Omental fat pad (tissue), 4 donors: ENCODE measurements around the gene PXMP4. TPM values are rescaled to one million over a fixed set of nuclear protein-coding genes. Genes with fewer than 3 reads are reported as not detected.

ENCODE experiments used
- ATAC-seq: fragments of 150-250 bp; one replicate; pipeline ENCODE4 v1.9.1; 2016; ENCODE audit warnings: mild to moderate bottlenecking, moderate library complexity; ENCODE audit not compliant: low FRiP score
- DNase-seq: peaks from one replicate; pipeline ENCODE4 v3.0.0-alpha.2; 2019; ENCODE audit warnings: low spot score
- total RNA-seq, 4 donors: library from RNA; depleted of rRNA; stranded (reverse); fragments of >200 nt; gene quantifications; one replicate each; pipeline ENCODE4 v1.1.0, GENCODE V29; 2016
- TF ChIP-seq, protein P1 (sequence below), 3 donors: fragments of 450-650 bp; IDR thresholded peaks; one replicate each; pipeline ENCODE4 v1.5.1; 2016 to 2017; ENCODE audit warnings: antibody characterized with exemption in 3 of 3, mild to moderate bottlenecking in 3 of 3, moderate library complexity in 2 of 3

PXMP4 gene
- total RNA-seq, 4 donors from 2014 or later, result 3.6 to 8.7 (median 4.8) TPM

DNA sequence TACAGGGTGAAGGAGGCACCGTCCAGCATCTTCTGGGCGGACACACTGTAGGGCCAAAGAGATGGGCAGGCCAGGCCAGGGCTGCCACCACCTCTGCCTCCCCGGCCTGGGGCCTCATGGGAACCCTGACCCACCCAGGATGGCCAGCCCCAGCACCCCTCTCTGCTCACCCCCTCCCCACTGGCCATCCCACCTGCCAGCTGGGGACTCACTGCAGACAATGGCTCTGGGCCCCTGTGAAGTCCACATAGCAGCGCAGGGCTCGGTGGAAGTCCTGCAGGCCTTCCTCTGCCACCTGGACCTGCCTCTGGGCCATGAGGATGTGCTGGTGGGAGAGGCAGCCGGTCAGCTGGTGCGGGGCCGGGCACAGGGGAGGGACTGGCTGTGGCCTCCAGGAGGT lies 61.6 kb downstream of the PXMP4 start:
- ATAC-seq, result no peak
- DNase-seq, result no peak
- TF ChIP-seq, protein P1, sequence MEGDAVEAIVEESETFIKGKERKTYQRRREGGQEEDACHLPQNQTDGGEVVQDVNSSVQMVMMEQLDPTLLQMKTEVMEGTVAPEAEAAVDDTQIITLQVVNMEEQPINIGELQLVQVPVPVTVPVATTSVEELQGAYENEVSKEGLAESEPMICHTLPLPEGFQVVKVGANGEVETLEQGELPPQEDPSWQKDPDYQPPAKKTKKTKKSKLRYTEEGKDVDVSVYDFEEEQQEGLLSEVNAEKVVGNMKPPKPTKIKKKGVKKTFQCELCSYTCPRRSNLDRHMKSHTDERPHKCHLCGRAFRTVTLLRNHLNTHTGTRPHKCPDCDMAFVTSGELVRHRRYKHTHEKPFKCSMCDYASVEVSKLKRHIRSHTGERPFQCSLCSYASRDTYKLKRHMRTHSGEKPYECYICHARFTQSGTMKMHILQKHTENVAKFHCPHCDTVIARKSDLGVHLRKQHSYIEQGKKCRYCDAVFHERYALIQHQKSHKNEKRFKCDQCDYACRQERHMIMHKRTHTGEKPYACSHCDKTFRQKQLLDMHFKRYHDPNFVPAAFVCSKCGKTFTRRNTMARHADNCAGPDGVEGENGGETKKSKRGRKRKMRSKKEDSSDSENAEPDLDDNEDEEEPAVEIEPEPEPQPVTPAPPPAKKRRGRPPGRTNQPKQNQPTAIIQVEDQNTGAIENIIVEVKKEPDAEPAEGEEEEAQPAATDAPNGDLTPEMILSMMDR (IDR thresholded peaks at IDR 0.05), result no peak

DNA sequence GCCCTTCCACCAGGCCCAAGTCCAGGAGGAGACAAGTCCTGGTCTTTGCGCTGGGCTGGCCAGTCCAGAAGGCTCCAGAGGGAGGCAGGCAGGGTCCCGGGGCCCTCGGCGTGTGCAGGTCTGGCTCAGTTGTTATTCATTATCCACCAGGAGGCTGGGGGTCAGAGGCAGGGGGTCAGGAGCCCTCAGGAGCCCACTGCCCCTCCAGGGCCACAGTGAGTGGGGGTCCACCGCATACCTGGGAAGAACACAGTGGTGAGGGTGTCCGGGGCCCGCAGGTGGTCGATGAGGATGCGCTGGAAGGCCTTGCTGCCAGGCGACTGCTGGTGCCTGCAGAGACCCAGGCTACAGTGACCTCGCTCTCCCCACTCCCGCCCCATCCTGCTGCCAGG lies 62.4 kb downstream of the PXMP4 start:
- ATAC-seq (no peak), DNase-seq (no peak)
- TF ChIP-seq, protein P1 (IDR thresholded peaks at IDR 0.05), result no peak

DNA sequence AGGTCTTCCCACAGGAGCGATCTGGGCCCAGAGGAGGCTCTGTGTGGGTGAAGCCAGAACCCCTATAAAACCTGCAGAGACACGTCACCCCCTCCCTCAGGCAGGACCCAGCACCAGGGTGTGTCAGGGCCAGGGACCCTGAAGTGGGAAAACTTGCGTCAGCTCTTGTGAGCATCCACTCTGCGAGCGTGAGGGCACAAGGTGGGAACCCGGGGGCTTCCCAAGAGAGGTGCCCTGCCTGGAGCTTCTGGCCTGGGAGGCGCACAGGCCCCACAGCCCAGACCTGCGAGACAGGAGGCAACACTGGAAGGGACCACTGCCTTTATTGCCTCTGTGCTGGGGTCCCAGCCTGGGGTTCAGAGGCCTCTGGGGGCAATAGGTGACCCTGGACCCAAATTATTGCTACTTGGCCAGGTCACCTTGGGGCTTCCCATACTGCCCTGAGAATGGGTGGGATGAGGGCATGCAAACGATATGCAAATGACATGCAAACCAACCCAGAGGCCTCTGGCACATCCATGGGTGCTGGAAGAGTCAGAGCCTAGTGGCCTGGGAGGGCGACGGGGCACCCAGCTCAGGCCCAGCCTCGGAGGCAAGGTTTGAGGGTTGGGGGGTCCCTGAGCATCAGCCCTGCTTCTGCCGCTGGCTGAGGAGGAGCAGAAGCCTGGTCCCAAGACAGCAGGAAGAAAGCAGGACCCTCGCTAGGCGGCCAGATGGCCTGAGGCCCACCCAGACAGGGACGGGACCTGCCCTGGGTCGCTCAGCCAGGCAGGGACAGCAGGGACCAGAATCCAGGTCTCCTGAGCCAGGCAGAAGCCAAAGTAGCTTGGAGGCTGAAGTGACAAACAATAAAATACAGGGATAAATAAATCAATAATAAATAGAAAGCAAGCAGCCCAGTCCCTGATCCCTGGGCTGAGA lies 63.1 kb downstream of the PXMP4 start:
- DNase-seq, result no peak
- TF ChIP-seq, protein P1 (IDR thresholded peaks at IDR 0.05), result no peak
- ATAC-seq, result no peak

DNA sequence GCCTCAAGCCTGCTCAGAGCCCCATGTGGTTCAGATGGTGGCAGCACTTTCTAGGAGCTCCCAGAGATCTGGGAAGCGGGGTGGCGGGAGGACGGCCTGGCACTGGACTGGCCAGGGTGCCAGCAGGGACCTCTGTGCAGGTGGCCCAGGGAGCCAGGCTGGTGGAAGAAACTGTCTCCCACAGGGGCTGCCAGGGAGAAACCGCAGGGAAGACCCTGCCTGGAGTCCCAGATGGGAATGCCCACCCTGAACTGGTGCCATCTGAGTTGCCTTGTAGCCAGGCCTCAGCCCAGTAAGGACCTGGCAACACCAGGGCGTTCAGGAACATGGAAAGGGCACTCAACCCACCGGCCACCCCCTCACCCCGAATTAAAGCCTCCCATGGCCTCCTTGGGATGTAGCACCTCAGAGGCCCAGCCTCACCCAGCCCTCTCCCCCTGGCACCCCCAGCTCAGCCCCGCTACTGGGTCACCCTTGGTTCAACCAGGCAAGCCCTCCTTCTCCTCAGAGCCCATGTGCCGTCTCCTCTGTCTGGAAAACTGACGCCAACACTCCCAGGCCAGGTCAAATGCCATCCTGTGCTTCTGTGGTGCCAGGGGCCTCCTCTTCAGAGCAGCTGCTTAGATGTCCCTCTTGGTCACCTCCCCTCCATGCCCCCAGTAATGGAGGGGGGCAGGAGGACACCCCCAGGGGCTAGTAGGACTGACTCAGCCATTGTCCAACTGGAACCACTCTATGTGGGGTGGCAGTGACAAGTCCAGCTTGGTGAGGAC lies 63.9 kb downstream of the PXMP4 start:
- TF ChIP-seq, protein P1 (IDR thresholded peaks at IDR 0.05), result no peak
- DNase-seq (no peak), ATAC-seq (no peak)

DNA sequence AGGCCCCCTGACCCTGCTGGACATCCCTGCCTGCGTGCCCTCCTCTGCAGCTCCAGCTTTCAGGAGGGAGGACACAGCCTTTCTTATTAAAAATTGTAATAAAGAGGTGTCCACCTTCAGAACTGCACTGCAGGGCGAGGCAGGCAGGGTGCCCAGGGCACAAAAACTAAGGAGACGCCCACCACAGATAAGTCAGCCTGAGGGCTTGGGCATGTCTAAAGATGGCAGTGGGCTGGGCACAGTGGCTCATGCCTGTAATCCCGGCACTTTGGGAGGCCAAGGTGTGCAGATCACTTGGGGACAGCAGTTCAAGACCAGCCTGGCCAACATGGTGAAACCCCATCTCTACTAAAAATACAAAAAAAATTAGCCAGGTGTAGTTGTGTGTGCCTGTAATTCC lies 64.9 kb downstream of the PXMP4 start:
- DNase-seq (no peak), ATAC-seq (no peak)
- TF ChIP-seq, protein P1 (IDR thresholded peaks at IDR 0.05), result no peak

DNA sequence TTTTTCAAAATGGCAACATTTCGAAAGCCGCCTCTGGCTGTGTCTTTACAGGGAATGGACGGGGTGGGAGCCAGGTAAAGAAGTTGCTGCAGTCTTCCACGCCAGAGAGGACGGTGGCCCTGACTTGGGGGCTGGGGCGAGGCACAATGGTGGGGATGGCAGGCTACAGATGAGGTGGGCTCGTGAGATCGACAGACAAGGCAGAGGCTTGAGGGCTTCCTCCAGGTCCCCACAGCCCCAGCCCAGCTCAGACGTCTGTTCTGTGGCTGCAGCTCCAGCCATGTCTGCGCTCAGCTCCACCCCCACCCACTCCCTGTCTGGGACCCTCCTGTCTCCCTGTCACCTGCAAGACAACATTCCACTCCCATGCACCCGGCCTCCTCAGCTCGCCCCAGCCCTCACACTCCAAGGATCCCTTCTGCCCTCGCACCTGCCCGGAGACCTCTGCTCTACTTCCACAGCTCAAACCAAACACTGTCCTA lies 65.4 kb downstream of the PXMP4 start:
- DNase-seq, result no peak
- no peak for ATAC-seq
- TF ChIP-seq, protein P1 (IDR thresholded peaks at IDR 0.05), result no peak
